GM10248 (cell line): Measurements from ENCODE around the gene ACSF3.
A peak's percentile ranks its signal among the peaks of the same experiment; 100 is the strongest.

ENCODE experiments used
- CTCF ChIA-PET: fragments of 300-600 bp; sonication (Branson Sonifier 250); formaldehyde crosslinking; extraction: SDS; loops from one replicate; lab custom pipeline; 2021; ENCODE audit warnings: antibody characterized with exemption; lab: Yijun Ruan, JAX
- POLR2A ChIA-PET: fragments of 350-650 bp; sonication (Branson Sonifier 250); formaldehyde crosslinking; extraction: SDS; loops from one replicate; lab custom pipeline; 2020; ENCODE audit warnings: antibody characterized with exemption; lab: Yijun Ruan, JAX
- DNase-seq: peaks from one replicate; pipeline ENCODE4 v3.0.0; 2012; ENCODE audit errors: extremely low spot score
- TF ChIP-seq, protein P1 (sequence below): IDR thresholded peaks from 2 replicates; pipeline ENCODE4 v1.5.1; 2012; ENCODE audit warnings: mild to moderate bottlenecking, low read depth; ENCODE audit errors: extremely low read depth, missing control alignments, control extremely low read depth

The ACSF3 gene

DNA sequence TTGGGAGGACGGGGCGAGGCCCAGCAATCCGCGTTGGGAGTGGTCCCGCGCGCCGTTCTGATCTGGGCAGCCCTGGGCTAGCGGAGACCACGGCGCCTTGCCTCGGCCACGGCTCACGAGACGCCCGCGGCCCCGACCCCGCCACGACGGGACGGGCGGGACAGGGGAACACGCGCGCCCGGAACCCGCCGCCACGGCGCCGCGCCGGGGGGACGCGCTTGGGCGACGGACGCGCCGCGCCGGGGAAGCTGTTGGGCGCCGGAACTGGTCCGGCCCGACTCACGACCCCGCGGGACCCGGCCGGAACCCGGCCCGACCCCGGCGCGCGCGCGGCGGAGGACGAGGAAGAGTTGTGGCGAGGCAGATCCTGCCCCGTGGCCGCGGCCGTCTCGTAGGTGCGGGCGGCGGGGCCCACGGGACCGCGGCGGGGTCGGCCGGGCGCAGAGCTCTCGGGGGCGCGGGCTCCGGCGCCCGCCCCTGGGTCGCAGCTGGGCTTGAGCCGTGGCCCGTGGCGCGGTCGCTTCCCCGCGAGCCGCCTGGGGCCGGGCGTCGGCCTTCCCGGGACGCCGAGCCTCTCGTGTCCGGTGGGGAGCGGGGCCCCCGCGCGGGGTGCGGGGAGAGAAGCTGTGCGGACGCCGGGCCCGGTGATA is at the start of gene ACSF3:
TSS of gene ACSF3 (plus strand) at position 251 of the 650 bp plus-strand sequence. CDS start 6,830 bp downstream, outside the sequence.
- peak; percentile 87 for DNase-seq
- TF ChIP-seq, protein P1, sequence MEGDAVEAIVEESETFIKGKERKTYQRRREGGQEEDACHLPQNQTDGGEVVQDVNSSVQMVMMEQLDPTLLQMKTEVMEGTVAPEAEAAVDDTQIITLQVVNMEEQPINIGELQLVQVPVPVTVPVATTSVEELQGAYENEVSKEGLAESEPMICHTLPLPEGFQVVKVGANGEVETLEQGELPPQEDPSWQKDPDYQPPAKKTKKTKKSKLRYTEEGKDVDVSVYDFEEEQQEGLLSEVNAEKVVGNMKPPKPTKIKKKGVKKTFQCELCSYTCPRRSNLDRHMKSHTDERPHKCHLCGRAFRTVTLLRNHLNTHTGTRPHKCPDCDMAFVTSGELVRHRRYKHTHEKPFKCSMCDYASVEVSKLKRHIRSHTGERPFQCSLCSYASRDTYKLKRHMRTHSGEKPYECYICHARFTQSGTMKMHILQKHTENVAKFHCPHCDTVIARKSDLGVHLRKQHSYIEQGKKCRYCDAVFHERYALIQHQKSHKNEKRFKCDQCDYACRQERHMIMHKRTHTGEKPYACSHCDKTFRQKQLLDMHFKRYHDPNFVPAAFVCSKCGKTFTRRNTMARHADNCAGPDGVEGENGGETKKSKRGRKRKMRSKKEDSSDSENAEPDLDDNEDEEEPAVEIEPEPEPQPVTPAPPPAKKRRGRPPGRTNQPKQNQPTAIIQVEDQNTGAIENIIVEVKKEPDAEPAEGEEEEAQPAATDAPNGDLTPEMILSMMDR = no peak
- CTCF ChIA-PET = interaction anchor here (1.8 kb wide), 1 partner anchor 11 kb away, joined by 4 read pairs; no protein-coding TSS in a partner anchor
- POLR2A ChIA-PET = no interaction called here

DNA sequence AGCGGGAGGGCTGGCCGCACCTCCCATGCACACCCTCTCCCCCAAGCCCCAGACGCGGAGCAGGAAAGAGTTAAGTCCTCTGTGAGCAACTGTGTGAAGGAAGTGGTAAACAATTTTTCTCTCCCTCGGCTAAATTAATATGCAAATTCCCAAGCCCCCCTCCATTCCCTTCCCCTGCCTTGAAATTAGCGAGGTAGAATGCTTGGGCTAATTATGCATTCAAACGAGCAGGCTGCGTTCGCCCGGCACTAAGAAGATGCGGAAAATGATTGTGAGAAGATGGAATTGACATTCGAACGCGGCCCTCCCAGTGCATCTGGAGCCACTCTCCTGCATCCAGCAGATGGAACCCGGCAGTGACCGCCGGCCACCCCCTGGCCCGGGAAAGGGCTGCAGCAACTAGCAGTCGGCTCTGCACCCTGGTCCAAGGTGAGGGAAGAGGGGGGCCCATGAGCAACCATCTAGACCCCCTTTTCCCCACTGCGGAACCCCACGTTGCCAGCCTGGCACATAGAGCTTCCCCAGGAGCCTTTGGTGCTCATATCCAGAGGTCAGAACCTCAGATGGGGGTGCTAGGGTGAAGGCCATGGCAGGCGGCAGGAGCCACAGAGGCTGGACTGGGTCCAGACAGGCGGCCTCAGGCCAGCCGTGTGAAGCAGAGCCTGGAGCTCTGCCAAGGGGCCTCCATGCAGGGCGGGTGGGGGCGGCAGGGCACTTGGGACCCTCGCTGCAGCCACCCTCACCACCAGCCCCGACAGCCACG is 49.1 kb upstream of the ACSF3 start:
- CTCF ChIA-PET = no interaction called here
- POLR2A ChIA-PET = no interaction called here
- DNase-seq = no peak
- TF ChIP-seq, protein P1 = no peak

DNA sequence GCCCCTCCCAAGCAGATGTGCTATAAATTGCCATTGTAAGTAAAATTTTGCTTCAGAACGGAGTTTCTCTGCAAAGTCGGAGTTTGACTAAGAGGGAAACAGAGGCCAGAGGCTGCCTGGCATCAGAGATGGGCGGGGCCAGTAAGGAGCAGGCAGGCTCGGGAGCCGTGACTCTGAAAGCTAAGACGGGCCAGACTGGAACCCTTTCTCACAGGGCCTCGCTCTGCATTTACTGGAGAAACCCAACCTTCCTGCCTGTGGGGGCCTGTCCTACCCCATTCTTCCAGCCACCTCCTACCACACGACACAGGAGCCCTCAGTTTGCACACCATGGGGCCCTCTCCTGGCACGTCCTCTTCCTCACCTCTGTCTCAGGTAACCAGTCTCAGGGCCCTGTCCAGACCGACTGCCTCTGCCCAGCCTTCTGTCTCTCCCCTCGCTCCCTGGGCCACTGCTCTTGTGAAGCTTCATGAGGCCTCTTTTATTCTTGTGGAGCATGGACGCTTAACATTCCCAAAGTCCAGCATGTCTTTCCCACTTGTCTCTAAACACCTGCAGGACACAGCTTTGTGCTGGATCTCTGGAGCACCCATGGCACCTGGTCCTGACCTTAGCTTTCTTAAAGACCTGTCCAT is 48.4 kb upstream of the ACSF3 start:
- no peak for DNase-seq
- TF ChIP-seq, protein P1 = no peak
- ChIA-PET CTCF (no interaction called here), POLR2A (no interaction called here)

DNA sequence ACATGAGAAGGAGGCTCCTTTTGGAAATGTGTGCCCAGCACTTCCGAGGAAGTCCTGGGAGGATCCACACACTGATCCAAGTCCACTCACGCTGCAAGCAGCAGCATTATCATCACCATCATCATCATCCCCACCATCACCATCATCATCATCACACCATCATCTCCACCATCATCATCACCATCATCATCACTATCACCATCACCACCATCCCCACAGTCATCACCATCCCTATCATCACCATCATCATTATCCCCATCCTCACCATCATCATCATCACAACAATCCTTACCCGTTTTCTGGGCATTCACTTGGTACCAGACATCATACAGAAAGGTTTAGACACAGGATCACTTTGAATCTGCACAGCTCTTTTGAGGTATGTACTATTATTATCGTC is 47.8 kb upstream of the ACSF3 start:
- TF ChIP-seq, protein P1 = no peak
- ChIA-PET CTCF (no interaction called here), POLR2A (no interaction called here)
- no peak for DNase-seq

DNA sequence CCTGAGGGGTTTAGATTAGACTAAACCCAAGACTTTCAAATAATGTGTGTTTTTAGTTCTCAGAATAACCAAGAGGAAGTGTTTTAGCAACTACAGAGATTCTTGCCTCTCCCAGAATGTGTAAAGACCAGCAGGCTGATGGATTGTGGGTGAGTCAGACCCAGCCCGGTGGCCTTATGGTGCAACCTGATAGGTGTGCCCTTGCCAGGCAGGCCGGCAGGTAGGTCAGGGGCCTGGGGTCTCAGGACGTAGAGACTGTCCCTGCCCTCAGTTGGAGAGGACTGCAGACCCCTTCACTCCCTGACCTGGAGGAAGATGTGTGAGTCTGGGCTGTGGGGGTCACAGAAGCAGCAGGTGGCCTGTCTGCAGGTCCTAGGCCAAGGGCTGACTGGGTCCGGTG is 47.2 kb upstream of the ACSF3 start:
- TF ChIP-seq, protein P1 = no peak
- POLR2A ChIA-PET = no interaction called here
- CTCF ChIA-PET = no interaction called here
- DNase-seq = no peak

DNA sequence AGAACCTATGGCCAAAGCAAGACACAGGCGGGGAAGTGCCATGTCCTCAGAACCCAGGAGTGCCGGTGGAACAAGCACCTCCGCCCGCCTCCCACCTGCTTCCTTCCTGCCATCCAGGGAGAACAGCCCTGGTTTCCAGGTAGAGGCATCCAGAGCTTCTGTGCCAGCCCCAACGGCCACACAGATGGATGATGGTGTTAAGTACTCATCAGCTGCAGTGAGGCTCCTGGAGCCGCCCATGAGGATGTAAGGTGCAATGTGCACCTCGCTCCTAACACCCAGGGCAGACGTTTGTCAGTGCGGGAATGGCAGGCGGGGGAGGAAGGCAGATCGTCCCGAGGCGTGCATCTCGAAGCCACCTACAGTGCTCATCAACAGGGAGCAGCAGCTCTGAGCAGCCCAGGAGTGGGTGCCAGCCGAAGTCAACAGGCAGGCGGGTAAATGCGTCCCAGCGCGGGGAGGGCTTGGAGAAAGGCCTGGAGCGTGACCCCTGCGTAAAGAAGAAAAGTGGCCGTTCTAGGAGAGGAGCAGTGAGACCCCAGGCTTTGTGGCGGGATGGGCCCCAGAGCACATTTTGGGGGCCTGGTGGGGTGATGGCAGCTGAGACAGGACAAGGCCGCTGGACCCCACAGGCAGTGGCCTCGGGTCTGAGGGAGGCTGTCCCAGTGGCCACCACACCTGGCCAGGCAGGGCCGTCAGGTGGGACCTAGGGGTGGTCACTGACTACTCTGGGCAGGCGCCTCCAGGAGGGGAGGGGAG is 46.1 kb upstream of the ACSF3 start:
- ChIA-PET POLR2A (no interaction called here), CTCF (no interaction called here)
- no peak for DNase-seq
- TF ChIP-seq, protein P1 = no peak
